ENCODE results near the gene KCND3.

- no peak for TF ChIP-seq CTCF (IDR thresholded peaks at IDR 0.05; ENCODE audit: low read depth, low read length)
- no peak for TF ChIP-seq EZH2phosphoT487 (IDR thresholded peaks at IDR 0.05; ENCODE audit: low read depth)
Observed at GRCh38 chr1:111754984-111755330, 234.5 kb downstream of the KCND3 start.
